Amniotic stem cell (primary cell): ENCODE data around the gene ABTB2.
A peak's percentile ranks its signal among the peaks of the same experiment; 100 is the strongest.

Experiments
- DNase-seq: peaks from one replicate; lab custom pipeline; 2025; lab: John Stamatoyannopoulos, UW

Gene ABTB2

GRCh38 chr11:34360046-34360445, 2.2 kb upstream of the ABTB2 start:
- no peak for DNase-seq

DNA sequence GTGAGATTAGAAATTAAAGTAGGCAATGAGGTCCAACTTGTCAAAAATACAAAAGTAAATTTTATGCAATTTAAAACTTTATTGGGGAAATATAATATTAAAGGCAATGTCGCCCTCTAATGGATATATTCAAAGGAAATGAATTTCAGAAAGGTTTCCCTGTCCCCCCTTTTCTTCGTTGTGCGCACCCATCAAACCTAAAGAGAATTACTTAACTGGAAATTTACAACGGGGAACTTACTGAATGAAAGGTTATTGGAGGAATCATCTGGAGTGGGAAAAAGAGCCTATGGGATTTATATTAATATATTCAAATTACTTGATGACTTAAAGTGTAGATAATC, 1.7 kb upstream of the ABTB2 start:
- DNase-seq = no peak

DNA sequence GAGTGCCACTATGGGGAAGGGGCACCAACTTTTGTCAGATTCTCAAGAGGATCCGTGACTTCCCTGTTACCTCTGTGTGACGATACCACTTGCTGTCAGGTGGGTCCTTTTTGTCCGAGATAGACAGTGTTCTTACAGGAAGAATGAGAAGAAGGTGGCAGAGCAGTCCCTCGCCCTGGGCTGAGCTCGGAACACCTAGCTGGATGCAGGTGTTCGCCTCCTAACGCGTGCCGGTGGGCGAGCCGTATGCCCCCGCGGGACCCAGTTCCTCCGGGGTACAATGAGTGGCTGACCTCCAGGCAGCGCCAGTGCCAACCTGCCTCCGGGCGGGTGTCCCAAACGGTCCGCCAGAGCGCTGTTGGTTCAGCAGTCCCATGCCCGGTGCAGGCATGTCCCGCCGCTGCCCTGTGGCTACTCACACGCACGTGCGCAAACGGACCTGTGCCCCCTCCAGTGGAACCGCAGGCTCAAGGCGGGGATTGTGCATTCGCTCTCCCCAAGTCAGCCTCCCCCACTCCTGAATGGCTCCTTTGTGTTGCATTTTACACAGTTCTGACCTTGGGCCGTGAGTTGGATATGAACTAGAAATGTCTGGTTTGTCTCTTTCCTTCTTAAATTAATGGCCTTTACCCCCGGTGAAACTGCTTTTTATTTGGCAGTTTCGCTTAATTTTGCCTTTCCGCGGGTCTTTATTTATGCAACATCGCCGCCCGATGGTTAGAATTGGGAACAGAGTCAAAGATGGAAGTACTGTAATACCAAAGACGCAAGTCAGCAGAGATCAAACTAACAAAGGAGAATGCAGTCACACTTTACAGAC, 1.1 kb upstream of the ABTB2 start:
- peak; percentile 47 for DNase-seq

DNA sequence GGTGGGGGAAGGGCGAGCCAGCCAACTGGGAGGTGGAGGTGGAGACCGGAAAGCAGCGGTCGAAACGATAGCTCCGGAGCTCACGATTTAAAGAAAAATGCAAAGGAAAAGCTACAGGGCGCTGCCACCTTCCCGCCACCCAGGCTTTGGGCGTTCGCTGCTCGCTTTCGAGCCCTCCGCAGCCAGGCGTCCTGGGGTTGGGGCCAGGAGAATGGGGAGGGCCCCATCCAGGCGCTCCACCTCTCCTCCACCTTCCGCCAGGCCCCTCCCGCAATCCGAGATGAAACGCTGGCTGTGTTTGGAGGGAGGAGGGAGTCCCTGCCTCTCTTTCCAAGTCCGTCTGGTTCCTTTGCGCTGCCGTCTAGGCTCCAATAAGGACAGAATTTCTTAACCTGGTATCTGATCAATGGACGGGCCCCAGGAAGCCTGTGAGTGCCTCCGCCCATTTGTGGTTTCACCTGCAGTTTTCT, 483 bp upstream of the ABTB2 start:
- DNase-seq = no peak

- no peak for DNase-seq
These were observed 703 bp downstream of the ABTB2 start for GRCh38 chr11:34356913-34357700.

GRCh38 chr11:34356576-34356912, 1.3 kb downstream of the ABTB2 start:
- no peak for DNase-seq

DNA sequence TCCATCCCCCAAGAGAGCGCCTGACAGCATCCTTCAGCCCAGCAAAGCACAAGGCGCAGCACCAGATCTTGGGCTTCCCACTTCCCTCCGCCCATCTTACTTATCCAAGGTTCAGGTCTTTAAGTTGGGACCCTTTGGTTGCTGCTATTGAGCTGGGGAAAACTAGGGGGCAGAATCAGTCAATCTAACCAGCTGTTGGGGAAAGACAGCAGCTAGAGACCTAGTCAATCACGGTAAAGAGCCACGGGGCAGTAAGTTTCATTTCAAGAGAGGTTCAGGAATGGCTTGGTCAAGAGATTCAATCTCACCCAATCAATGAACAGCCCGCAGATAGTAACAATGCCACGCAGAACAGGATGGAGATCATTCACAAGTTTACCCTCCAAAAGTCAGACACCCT, 1.7 kb downstream of the ABTB2 start:
- no peak for DNase-seq

DNA sequence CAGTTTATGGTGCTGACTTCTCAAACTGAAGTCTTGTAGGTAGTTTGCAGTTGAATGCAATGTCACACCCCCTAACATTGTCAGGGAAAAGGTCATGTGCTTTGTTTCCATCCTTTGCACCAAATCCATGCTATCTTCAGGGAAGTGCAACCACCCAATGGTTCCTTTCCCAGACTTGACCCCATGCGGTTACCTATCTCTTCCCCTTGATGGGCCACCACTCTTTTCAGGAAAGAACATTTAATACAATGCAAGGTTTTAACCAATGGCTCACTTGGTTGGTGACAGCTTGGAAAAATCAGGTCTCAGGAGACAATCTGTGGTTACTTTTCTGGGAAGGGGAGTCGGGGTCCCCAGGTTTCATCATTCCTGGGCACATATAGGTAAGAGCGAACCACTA, 2.1 kb downstream of the ABTB2 start:
- DNase-seq = no peak

GRCh38 chr11:34354782-34355181, 3.0 kb downstream of the ABTB2 start:
- DNase-seq = no peak

DNA sequence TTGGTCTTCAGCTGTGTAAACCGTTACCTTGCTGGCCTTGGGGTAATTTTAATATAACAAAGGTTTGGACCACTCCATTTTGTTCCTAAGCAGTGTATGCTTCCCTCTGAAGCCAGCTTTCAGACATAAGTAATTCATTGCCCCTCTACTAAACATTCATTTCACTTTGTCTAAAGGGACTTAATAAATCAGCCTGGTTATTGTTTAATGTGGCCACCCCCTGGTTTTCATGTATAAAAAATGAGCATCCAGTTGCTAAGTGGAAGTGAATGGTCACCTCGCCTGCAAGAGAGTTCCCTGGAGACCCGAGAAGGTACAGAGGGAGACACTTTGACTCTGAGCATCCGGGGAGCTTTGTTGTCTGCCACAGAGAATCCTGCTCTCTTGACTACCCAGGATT, 3.9 kb downstream of the ABTB2 start:
- no peak for DNase-seq

DNA sequence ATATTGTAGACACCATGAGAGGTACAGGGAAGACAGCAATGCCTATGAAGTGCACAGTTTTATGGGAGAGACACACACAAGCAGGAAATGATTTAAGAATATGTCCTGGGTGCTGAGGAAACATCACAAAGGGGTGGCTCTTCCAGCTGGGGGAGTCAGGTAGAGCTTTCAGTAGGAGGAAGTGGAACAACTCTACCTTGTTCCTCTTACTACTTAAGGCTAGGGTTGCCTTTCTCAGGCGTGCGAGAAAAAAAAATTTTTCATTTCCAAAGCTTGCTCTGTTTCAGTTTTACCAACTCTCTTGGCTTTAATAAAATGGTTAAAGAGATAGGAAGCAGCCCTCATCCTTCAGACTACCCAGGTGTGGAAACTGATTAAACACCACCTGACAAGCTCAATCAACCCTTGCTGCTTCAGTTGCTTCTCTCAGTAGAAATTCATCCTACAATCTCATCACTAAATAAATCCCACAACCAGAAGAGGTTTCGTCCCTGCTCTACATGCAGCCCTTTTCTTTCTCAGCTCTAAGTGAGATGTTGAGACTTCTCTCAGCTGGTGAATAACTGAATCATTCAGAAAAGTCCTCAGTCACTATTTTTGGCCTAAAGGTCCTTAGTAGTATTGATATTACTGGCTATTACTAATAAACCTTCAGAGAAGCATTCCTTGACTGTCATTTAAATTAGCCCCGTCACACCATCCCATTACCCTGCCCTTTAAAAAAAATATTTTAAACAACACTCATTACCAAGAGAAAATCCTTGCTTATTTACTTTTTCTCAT, 5.9 kb downstream of the ABTB2 start:
- DNase-seq = no peak

- no peak for DNase-seq
These were observed 6.8 kb downstream of the ABTB2 start for GRCh38 chr11:34351051-34351450.

- DNase-seq = no peak
These were observed 7.9 kb downstream of the ABTB2 start for GRCh38 chr11:34349882-34350281.

DNA sequence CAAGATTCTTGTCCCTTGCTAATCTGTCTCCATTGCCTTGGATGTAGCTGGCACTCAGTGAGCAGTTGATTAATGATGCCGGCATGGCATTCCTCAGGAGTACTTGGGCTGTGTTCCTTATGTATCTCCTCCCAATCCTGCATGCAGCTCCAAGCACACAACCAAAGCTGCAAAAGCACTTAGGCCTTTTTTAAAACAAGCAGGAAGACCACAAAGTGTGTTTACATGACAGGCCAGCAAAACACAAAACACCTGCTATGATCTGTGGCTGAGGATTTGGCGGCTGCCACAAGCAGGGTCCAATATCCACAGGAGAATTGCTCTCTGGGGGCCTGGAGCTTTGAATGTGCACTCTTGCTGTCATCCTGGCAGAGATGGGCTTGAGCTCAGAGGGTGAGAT, 8.9 kb downstream of the ABTB2 start:
- DNase-seq = no peak

GRCh38 chr11:34348096-34348495, 9.7 kb downstream of the ABTB2 start:
- no peak for DNase-seq

DNA sequence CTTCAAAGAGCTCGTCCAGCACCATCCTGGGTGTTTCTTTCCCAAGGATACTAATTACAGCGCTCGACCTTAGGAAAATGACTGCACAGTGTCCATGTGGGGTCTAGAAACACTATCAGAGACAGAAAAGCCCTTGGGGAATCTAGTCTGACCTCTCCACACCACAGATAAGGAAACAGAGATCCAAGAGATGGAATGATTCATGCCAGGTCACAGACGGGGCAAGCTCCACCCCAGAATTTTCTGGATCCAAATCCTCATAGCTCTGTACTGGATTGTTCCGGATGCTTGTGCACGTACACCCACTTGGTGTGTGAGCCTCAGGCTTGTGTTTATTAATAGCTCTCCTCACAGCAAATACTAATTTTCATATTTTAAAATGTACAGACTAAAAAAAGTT, 11.3 kb downstream of the ABTB2 start:
- no peak for DNase-seq

DNA sequence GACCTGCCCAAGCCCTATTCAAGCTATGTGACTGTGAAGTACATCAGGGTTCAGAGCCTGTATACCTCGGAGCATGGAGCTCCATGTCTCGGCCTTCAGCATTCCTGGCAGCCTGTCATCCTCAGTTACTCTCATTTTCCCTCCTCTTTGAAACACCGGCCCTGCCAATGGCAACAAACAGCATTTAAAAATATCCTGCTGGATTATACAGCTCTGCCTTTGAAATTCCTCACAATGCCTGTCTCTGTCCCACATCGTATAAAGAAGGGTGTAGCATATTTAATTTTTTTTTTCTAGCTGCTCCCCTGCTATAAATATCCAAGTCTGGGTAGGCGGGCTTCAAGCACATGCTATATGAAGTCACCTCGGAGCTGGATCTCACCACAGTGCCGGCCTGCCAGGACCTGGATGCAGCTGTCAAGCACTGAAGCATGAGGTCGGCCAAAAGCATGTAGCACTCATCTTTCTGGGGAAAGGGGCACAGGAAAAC, 11.8 kb downstream of the ABTB2 start:
- DNase-seq = no peak

- DNase-seq = no peak
These were observed 12.3 kb downstream of the ABTB2 start for GRCh38 chr11:34345540-34345876.

GRCh38 chr11:34344768-34345539, 12.9 kb downstream of the ABTB2 start:
- DNase-seq = no peak

- DNase-seq = no peak
These were observed 13.4 kb downstream of the ABTB2 start for GRCh38 chr11:34344410-34344767.

GRCh38 chr11:34343686-34344085, 14.1 kb downstream of the ABTB2 start:
- DNase-seq = no peak

- no peak for DNase-seq
These were observed 14.7 kb downstream of the ABTB2 start for GRCh38 chr11:34343153-34343552.
